OCI-LY7 (cell line): ENCODE results near the gene NPFF.

Experiments
- EZH2phosphoT487 ChIP-seq: fragments of 200-600 bp; sonication (generic); IDR thresholded peaks from 2 replicates; pipeline ENCODE4 v1.6.1; 2018; ENCODE audit warnings: low read depth, borderline replicate concordance, mild to moderate bottlenecking, mixed run types, antibody characterized with exemption, low read length, moderate library complexity, mixed read lengths
- TF ChIP-seq, protein P1 (sequence below): fragments of 200-600 bp; sonication (generic); conservative IDR thresholded peaks from 2 replicates; pipeline ENCODE4 v1.5.1; 2014; ENCODE audit warnings: mild to moderate bottlenecking, antibody characterized with exemption, low read length, moderate library complexity, mixed read lengths

DNA sequence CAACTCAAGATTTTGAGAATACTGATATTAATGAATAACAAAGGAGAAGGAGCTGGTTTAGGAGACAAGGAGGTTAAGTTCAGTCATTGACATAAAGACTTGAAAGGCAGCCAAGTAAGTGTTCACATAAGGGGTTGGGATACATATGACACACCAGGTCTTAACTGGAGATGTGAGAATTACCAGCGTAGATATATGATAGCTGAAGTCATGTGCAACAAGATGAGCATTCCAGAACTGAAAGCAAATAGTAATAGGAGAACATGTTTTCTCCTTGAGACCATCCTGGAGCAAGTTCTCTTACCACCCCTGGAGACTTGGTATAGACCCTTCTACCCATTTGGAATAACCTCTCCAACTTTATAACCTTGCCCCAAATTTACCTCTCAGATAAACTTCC lies 43.3 kb upstream of the NPFF start:
- TF ChIP-seq EZH2phosphoT487 = no peak
- TF ChIP-seq, protein P1, sequence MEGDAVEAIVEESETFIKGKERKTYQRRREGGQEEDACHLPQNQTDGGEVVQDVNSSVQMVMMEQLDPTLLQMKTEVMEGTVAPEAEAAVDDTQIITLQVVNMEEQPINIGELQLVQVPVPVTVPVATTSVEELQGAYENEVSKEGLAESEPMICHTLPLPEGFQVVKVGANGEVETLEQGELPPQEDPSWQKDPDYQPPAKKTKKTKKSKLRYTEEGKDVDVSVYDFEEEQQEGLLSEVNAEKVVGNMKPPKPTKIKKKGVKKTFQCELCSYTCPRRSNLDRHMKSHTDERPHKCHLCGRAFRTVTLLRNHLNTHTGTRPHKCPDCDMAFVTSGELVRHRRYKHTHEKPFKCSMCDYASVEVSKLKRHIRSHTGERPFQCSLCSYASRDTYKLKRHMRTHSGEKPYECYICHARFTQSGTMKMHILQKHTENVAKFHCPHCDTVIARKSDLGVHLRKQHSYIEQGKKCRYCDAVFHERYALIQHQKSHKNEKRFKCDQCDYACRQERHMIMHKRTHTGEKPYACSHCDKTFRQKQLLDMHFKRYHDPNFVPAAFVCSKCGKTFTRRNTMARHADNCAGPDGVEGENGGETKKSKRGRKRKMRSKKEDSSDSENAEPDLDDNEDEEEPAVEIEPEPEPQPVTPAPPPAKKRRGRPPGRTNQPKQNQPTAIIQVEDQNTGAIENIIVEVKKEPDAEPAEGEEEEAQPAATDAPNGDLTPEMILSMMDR = no peak
